ENCODE data around the gene WDPCP.
"Not testable (repeated sequence)": the region's sequence is repeated elsewhere in the genome, so short reads cannot be mapped to it uniquely, and the experiment has no call there.

Gene WDPCP

DNA sequence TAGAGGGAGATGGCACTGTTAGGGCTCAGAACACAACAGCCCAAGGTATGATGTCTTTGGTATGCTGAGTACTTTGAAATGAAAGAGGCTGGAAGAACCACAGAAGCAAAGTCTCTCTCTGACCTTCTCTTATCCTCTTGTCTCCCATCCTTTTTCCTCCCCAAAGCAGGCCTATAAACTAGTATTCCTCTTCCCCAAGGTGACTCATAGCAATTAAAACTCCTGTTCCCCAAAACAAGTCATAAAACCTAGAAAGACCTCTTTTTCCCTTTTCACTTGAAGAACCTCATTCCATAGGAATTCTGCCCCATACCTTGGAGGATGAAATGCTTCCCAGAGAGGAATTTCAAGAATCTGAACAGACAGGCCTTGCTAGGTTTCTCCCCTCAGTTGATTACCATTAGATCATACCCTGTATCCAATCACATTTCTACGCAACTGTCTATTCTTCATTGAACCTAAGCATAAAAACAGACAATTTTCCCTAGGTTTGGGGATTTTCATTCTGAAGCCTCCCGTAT lies 26.2 kb upstream of the WDPCP start:
- TF ChIP-seq TAF1 (IDR thresholded peaks at IDR 0.05; ENCODE audit: borderline replicate concordance, low read depth, low read length) = no peak
- TF ChIP-seq POLR2A (IDR thresholded peaks at IDR 0.05; ENCODE audit: low read depth, low read length) = no peak
- TF ChIP-seq POLR2AphosphoS5 (IDR thresholded peaks at IDR 0.05; ENCODE audit: low read depth, low read length) = no peak
- no peak for DNase-seq (ENCODE audit: insufficient read length)
- FAIRE-seq = no peak

DNA sequence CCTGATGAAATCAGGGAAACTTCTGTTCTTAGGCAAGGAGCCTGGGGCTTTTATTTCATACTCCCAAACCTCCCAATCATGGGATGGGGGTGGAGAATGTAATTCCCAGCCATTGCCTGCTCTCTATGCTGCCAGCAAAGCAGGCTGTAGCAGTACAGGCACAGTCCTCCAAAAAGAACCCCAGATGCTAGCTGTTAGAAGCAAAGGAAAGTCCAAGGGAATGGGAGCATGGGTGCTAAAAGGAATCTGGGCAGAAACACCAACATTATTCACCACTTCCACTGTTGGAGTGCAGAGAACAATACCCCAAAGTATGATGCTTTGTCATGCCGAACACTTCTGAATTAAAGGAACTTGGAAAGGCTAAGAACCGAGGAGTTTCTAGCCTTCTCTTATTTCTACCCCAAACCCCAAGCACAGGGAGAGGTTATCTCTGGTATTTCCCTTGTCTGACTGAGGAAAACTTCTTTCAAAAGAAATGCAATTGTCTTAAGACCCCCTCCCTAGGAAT lies 25.2 kb upstream of the WDPCP start:
- no peak for FAIRE-seq
- TF ChIP-seq POLR2A (IDR thresholded peaks at IDR 0.05; ENCODE audit: low read depth, low read length) = no peak
- no peak for DNase-seq (ENCODE audit: insufficient read length)

DNA sequence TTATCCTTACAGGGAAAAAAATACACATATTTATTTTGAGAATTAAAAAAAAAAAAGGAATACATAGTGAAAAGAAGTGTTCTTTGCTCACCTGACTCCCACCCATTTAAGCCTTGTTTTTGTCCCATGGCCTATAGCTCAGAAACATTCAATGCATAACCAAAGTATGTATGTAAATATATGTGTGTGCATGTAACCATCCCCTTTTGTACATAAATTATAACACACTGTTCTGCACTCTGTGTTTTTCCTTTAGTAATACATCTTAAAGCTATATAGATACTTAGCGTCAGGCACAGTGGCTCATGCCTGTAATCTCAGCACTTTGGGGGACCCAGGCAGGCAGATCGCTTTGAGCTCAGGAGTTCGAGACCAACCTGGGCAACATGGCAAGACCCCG lies 22.2 kb upstream of the WDPCP start:
- DNase-seq (ENCODE audit: insufficient read length) (no peak), FAIRE-seq (no peak)
- TF ChIP-seq POLR2AphosphoS5 (IDR thresholded peaks at IDR 0.05; ENCODE audit: low read depth, low read length) (no peak), POLR2A (IDR thresholded peaks at IDR 0.05; ENCODE audit: low read depth, low read length) (no peak), TAF1 (IDR thresholded peaks at IDR 0.05; ENCODE audit: borderline replicate concordance, low read depth, low read length) (no peak)

DNA sequence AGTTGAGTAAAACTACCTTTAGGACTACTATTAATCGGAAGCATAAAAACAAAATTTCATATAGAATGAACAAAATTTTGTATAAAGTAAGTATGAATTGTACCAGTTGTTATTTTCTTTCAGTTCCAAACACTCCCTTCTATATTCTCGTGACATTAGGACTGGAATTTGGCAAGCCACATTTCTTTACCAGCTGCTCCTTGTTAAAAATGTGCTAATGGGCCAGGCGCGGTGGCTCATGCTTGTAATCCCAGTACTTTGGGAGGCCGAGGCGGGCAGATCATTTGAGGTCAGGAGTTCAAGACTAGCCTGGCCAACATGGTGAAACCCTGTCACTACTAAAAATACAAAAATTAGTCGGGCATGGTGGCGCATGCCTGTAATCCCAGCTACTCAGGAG lies 20.6 kb upstream of the WDPCP start:
- not testable (repeated sequence) for DNase-seq (ENCODE audit: insufficient read length); FAIRE-seq

DNA sequence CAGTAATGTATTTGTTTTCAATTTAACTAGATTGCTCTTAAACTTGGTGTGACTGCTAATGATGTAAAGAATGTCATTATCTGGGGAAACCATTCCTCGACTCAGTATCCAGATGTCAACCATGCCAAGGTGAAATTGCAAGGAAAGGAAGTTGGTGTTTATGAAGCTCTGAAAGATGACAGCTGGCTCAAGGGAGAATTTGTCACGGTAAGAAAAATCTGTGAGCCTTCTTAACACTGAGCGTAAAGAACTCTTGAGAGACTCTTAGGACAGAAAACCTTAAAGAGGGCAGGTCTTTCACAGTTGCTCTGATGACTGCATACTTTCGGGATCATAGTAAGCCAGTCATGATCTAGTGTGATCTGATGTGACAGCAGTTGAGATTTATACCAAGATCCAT lies 16.4 kb upstream of the WDPCP start:
- DNase-seq (ENCODE audit: insufficient read length) (no peak), FAIRE-seq (no peak)
- no peak for TF ChIP-seq POLR2A (IDR thresholded peaks at IDR 0.05; ENCODE audit: low read depth, low read length)
- TF ChIP-seq POLR2AphosphoS5 (IDR thresholded peaks at IDR 0.05; ENCODE audit: low read depth, low read length) = no peak
- no peak for TF ChIP-seq TAF1 (IDR thresholded peaks at IDR 0.05; ENCODE audit: borderline replicate concordance, low read depth, low read length)

DNA sequence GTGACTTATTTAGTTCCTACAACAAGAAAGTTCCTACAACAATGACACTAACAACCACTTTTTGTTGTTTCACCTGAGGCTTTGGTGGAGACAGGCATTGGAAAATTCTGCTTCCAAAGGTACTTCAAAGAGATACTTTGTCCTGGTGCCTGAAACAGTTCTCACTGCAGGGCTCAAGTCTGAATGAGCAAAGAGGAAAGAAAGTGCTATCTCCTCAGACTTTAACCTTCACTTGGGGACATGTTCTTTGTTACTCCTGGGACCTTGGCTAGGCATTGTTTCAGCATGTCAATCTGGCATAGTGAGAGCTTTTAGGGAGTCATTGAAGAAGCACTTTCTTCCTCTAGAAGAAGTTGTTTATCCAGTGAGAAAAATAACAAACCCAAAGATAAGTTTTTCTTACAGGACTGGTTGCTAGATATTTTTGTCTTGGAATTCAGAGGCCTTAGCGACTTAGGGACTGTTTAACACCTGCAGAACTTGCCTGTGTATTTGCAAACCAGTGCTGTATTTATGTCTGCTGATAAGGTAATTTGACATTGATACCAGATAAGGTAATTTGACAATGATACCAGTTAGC lies 12.7 kb upstream of the WDPCP start:
- TF ChIP-seq TAF1 (IDR thresholded peaks at IDR 0.05; ENCODE audit: borderline replicate concordance, low read depth, low read length) (no peak), POLR2AphosphoS5 (IDR thresholded peaks at IDR 0.05; ENCODE audit: low read depth, low read length) (no peak), POLR2A (IDR thresholded peaks at IDR 0.05; ENCODE audit: low read depth, low read length) (no peak)
- FAIRE-seq (no peak), DNase-seq (ENCODE audit: insufficient read length) (no peak)

DNA sequence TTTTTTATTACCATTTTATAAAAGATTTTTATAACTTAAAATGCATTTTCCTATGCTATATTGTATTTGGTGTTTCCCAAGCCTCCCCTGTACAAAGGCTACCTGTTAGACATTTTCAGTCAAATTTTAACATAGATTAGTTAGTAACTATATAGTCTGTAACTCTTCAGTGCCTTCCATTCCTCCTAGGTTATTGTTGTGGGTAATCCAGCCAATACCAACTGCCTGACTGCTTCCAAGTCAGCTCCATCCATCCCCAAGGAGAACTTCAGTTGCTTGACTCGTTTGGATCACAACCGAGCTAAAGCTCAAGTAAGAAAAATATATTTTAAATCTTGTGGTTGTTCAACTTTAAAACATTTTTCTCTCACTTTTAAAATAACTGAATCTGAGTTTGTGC lies 10.7 kb upstream of the WDPCP start:
- no peak for DNase-seq (ENCODE audit: insufficient read length)
- TF ChIP-seq POLR2AphosphoS5 (IDR thresholded peaks at IDR 0.05; ENCODE audit: low read depth, low read length) (no peak), POLR2A (IDR thresholded peaks at IDR 0.05; ENCODE audit: low read depth, low read length) (no peak), TAF1 (IDR thresholded peaks at IDR 0.05; ENCODE audit: borderline replicate concordance, low read depth, low read length) (no peak)
- no peak for FAIRE-seq

DNA sequence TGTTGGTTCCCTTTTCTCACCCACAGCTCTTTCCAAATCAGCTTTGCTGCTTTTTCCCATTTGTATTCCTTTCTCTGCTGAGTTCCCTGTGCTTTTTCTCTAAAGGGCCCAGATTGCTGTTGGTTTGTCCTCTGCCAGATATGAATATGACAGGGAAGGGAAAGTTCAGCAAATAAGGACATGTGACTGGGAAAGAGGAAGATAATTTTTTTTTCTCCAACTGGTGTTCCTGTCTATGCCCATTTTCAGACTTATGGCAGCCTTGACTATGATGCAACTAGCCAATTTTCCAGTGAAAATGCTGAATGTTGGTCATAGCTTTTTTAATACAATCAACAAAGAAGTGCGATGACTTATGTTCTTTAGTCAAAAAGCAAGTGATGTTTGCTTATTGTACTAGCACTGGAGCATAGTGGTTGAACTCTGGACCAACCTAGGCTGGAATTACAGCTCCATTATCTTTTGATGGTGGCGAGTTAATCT lies 8.2 kb upstream of the WDPCP start:
- no peak for FAIRE-seq
- DNase-seq (ENCODE audit: insufficient read length) = no peak
- TF ChIP-seq POLR2A (IDR thresholded peaks at IDR 0.05; ENCODE audit: low read depth, low read length) = no peak
- TF ChIP-seq TAF1 (IDR thresholded peaks at IDR 0.05; ENCODE audit: borderline replicate concordance, low read depth, low read length) = no peak
- TF ChIP-seq POLR2AphosphoS5 (IDR thresholded peaks at IDR 0.05; ENCODE audit: low read depth, low read length) = no peak

DNA sequence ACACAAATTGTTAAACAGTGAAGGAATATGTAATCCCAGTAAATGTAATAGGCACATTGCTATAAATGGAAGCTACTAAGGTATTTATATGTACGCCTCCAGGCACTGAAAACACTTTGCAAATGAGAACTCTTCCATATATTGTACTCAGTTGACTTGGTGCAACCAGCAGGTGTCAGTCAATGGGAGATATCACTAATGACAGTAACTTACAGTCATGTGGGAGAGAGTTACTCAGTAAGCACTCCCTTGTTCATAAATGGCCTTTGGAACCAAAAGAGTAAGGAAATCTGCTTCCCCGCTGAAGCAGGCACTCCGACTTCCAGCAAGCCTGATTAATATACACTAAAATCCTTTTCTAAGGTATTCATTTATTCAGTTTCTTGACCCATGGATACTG lies 6.4 kb upstream of the WDPCP start:
- DNase-seq (ENCODE audit: insufficient read length) = no peak
- no peak for FAIRE-seq

DNA sequence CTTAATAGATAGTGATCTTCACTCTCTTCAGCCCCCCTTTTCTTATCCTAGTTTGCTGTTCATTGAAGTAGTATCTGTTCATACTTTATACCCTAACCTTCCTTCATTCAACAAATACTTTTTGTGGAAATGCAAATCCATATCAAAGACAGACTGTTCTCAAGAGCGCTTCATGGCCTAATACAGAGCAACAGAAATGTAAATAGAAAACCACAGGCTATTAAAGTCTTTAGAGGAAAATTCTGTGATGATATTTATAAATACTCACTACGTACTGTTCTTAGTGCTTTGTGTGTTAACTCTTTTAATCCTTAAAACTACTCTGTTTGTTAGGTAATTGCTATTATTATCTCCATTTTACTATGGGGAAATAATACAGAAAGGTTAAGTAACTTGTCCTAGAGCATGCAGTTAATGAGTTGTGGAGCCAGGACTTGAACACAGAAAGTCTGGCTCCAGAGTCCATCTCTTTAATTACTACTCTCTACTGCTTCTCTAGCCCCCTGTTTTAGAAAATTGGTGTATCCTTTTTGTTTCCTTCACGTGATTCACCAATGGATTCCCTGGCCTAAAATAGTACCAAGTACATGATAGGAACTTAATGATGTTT lies 3.4 kb upstream of the WDPCP start:
- FAIRE-seq (no peak), DNase-seq (ENCODE audit: insufficient read length) (no peak)
- TF ChIP-seq POLR2A (IDR thresholded peaks at IDR 0.05; ENCODE audit: low read depth, low read length) = no peak
- TF ChIP-seq POLR2AphosphoS5 (IDR thresholded peaks at IDR 0.05; ENCODE audit: low read depth, low read length) = no peak
- no peak for TF ChIP-seq TAF1 (IDR thresholded peaks at IDR 0.05; ENCODE audit: borderline replicate concordance, low read depth, low read length)

More for the DNA sequence above, 6.4 kb upstream of the WDPCP start:
- TF ChIP-seq TAF1 (IDR thresholded peaks at IDR 0.05; ENCODE audit: borderline replicate concordance, low read depth, low read length) = no peak
- no peak for TF ChIP-seq POLR2A (IDR thresholded peaks at IDR 0.05; ENCODE audit: low read depth, low read length)
- no peak for TF ChIP-seq POLR2AphosphoS5 (IDR thresholded peaks at IDR 0.05; ENCODE audit: low read depth, low read length)

DNA sequence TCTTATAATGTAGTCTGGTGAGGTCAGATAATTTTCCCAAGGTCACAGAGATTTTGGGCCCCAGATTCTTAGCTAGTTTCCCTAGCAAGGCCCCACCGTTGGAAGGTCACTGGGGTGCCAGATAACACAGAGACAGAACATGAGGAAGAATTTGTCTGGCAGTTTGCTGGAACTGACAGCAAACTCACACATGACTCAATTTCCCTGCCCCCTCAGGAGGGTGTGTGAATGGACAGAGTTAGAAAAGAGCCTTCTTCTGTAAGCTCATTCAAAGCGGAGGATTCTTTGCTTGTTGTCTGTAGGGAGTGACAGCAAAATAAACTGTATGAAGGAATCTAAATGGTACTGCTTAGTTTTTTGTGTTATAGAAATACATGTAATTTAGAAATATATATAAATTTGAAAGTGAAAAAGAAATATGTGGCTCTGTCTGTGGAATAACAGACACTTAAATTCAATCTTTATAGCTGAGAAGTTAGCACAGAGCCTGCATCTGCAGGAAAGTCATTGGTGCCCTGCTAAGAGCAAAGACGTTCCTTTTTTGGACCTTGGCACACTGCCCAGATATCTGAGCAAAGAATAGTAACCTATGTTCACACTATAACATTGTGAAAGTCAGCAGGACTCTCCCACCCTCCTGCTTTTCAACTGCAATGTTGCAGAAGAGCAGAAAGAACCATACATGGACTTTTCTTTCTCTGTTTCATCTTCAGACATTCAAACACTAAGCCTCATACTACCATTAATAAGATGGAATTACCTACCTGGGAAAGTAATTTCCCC lies 2.5 kb upstream of the WDPCP start:
- TF ChIP-seq POLR2A (IDR thresholded peaks at IDR 0.05; ENCODE audit: low read depth, low read length) = no peak
- no peak for DNase-seq (ENCODE audit: insufficient read length)
- no peak for FAIRE-seq
